ACC112 (cell line): ENCODE data around the gene NPDC1.

Experiments
- H2AFZ ChIP-seq: fragments of 200-600 bp; sonication (generic); one replicate; pipeline ENCODE4 v1.6.0; 2017; ENCODE audit warnings: antibody characterized with exemption, low read length; ENCODE audit not compliant: unreplicated experiment
- H3K27ac ChIP-seq: fragments of 200-600 bp; sonication (generic); 2 replicates; pipeline ENCODE4 v1.5.1; 2014; ENCODE audit warnings: low read depth, mild to moderate bottlenecking, antibody characterized with exemption, low read length, moderate library complexity
- H3K27me3 ChIP-seq: fragments of 200-600 bp; sonication (generic); 2 replicates; pipeline ENCODE4 v1.6.1; 2014; ENCODE audit warnings: mild to moderate bottlenecking, antibody characterized with exemption, low read length, moderate library complexity, mixed read lengths; ENCODE audit not compliant: insufficient read depth
- H3K36me3 ChIP-seq: fragments of 200-600 bp; sonication (generic); 2 replicates; pipeline ENCODE4 v1.6.1; 2016; ENCODE audit warnings: mild to moderate bottlenecking, antibody characterized with exemption, low read length, moderate library complexity, mixed read lengths; ENCODE audit not compliant: insufficient read depth
- H3K4me1 ChIP-seq: fragments of 200-600 bp; sonication (generic); one replicate; pipeline ENCODE4 v1.6.1; 2016; ENCODE audit warnings: low read length, mixed read lengths; ENCODE audit not compliant: insufficient read depth, unreplicated experiment, control insufficient read depth
- H3K4me3 ChIP-seq: fragments of 200-600 bp; sonication (generic); 2 replicates; pipeline ENCODE4 v1.5.1; 2014; ENCODE audit warnings: mild to moderate bottlenecking, low read depth, low read length
- H3K79me2 ChIP-seq: fragments of 200-600 bp; sonication (generic); one replicate; pipeline ENCODE4 v1.6.0; 2016; ENCODE audit warnings: low read length; ENCODE audit not compliant: control insufficient read depth, unreplicated experiment, insufficient read depth

The NPDC1 gene

DNA sequence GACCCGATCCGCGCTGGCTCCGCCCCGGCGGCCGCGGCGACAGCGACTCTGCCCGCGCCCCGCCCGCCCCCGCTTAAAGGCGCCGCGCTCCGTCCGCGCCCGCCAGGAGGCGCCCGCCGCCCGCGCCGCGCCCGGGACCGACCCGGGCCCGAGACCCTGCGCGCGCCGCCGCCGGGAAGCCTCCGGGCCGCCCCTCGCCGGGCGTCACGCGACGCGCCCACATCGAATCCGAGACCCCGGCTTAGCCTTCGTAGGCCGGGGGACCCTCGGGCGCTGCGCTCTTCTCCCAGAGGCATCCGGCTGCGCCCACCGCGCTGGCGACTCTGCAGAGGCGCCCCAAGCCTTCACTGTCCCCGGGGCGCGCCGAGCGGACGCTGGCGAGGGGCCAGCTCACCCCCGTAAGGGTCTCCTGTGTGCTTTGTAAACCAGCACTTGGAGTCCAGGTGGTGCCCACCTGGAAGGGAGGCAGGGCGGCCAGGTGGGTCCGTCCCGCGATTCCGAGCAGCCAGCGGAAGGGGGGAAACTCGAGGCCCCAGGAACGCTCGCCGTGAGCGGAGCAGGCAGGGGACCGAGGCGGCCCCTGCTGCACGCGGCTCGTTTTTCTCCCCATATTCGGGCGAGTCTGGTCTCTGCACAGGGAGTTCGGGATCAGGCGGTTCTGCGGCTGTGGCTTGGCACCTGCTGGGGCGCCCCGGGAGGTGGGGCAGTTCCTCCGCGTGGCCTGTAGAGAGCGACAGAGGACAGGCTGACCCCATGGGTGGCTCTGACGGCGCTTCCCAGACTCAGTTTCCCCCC is 17.5 kb downstream of the NPDC1 start:
- H3K79me2 ChIP-seq: no peaks in the 10 kb centered on the region
- no peaks in the 10 kb centered on the region for H3K36me3 ChIP-seq
- no peaks in the 10 kb centered on the region for H3K27me3 ChIP-seq
- peak overlapping the region; percentile 78 for H2AFZ ChIP-seq
- H3K4me3 ChIP-seq: peak overlapping the region; percentile 77
- H3K27ac ChIP-seq: no peak overlapping the region
- H3K4me1 ChIP-seq: peaks cover 8% of the 10 kb centered on the region

DNA sequence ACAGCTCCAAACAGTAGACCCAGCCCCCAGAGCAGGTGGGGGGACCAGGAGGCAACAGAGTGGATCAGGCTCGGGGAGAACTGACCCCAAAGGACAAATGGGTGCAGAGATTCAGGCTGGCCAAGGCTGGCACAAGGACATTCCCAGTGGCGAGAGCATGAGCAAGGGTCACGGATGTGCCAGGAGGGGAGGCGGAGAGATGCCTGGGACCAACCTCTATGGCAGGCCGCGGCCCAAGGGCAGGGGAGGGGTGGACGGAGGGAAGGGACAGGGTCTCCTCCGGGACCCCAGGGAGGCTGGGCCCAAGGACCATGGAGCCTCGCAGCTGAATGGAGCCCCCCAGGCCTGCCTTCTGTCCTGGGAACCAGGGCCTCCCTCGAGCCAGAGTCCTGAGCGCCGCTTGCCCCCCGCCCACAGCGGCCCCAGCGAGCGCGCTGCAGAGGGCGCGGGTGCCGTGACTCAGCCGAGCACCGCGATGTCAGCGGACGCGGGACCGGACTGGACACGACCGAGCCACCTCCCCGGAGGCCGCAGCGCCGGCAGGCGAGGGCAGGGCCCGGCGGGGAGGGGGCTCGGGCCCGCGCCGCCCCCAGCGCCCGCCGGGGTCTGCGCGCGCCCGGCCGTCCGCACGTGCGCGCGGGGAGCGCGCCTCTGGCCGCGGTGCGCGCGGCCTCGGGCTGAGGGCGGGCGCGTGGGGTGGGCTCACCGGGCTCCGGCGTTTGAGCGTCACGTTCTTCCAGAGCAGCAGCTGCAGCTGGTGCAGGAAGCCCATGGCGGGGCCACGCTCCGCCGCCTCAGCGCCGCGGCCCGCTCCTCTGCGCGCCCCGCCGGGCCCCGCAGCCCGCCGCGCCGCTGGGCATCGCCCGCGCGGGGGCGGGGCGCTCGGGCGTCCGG is 18.4 kb downstream of the NPDC1 start, which contains the start of gene ABCA2:
Gene ABCA2, minus strand, starts transcription at position 869 of the 894 bp plus-strand sequence. Its CDS starts 97 bp downstream, at position 772.
- Histone ChIP-seq H3K4me3 (peak within 1 kb of the TSS; percentile 77), H3K27me3 (no peaks in the 10 kb centered on the region), H3K79me2 (no peaks in the 10 kb centered on the region), H3K36me3 (no peaks in the 10 kb centered on the region), H2AFZ (peak within 1 kb of the TSS; percentile 78), H3K27ac (no peak within 1 kb of the TSS), H3K4me1 (peaks cover 8% of the 10 kb centered on the region)

- Histone ChIP-seq H3K27me3 (no peaks in the 10 kb centered on the region), H3K4me1 (peaks cover 8% of the 10 kb centered on the region), H2AFZ (no peak overlapping the region), H3K27ac (no peak overlapping the region), H3K79me2 (no peaks in the 10 kb centered on the region), H3K4me3 (peak overlapping the region; percentile 77), H3K36me3 (no peaks in the 10 kb centered on the region; the same call in 1 of the 2 replicates)
These were observed 19.1 kb downstream of the NPDC1 start for GRCh38 chr9:137026828-137027227.

- H3K4me3 ChIP-seq: no peak overlapping the region
- no peak overlapping the region for H2AFZ ChIP-seq
- no peak overlapping the region for H3K27ac ChIP-seq
- H3K79me2 ChIP-seq: no peaks in the 10 kb centered on the region
- H3K36me3 ChIP-seq: no peaks in the 10 kb centered on the region; the same call in 1 of the 2 replicates
- H3K27me3 ChIP-seq: no peaks in the 10 kb centered on the region
- H3K4me1 ChIP-seq: peaks cover 8% of the 10 kb centered on the region
These were observed 19.6 kb downstream of the NPDC1 start for GRCh38 chr9:137026384-137026783.

- no peaks in the 10 kb centered on the region for H3K27me3 ChIP-seq
- H3K27ac ChIP-seq: no peak overlapping the region
- H3K4me1 ChIP-seq: peaks cover 8% of the 10 kb centered on the region
- no peak overlapping the region for H2AFZ ChIP-seq
- no peaks in the 10 kb centered on the region; the same call in 1 of the 2 replicates for H3K36me3 ChIP-seq
- H3K4me3 ChIP-seq: no peak overlapping the region
- H3K79me2 ChIP-seq: no peaks in the 10 kb centered on the region
These were observed 20.4 kb downstream of the NPDC1 start for GRCh38 chr9:137025517-137025966.

- Histone ChIP-seq H3K27ac (no peak overlapping the region), H3K4me1 (peaks cover 8% of the 10 kb centered on the region), H3K27me3 (no peaks in the 10 kb centered on the region), H2AFZ (no peak overlapping the region), H3K4me3 (no peak overlapping the region), H3K36me3 (no peaks in the 10 kb centered on the region; the same call in 1 of the 2 replicates), H3K79me2 (no peaks in the 10 kb centered on the region)
These were observed 22.4 kb downstream of the NPDC1 start for GRCh38 chr9:137023583-137023991.

- Histone ChIP-seq H3K4me1 (peaks cover 8% of the 10 kb centered on the region), H3K36me3 (no peaks in the 10 kb centered on the region; the same call in 1 of the 2 replicates), H3K4me3 (no peak overlapping the region), H3K27ac (no peak overlapping the region), H3K27me3 (no peaks in the 10 kb centered on the region), H3K79me2 (no peaks in the 10 kb centered on the region), H2AFZ (no peak overlapping the region)
These were observed 22.8 kb downstream of the NPDC1 start for GRCh38 chr9:137023157-137023556.

DNA sequence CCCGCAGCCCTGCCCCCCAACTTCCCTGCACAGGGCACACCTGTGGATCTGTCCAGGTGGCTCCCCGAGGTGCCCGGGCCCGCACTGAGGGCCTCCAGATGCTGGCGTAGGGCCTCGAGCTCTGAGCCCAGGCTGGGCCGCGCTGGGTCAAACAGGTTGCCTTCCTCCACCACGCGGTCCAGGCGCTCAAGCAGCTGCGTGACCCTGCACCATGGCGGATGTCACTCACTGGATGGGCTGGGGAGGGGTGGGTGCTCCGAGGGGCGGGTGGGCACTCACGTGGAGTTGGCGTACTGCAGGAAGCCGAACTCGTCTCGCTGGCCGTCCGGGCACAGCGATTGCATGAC is 23.3 kb downstream of the NPDC1 start:
- Histone ChIP-seq H3K4me1 (peaks cover 8% of the 10 kb centered on the region), H3K27ac (no peak overlapping the region), H3K36me3 (peaks cover 5% of the 10 kb centered on the region; the same call in 1 of the 2 replicates), H2AFZ (no peak overlapping the region), H3K79me2 (no peaks in the 10 kb centered on the region), H3K4me3 (no peak overlapping the region), H3K27me3 (no peaks in the 10 kb centered on the region)

GRCh38 chr9:137021979-137022661 is 23.9 kb downstream of the NPDC1 start:
- no peak overlapping the region for H3K4me3 ChIP-seq
- H3K27ac ChIP-seq: no peak overlapping the region
- H3K79me2 ChIP-seq: no peaks in the 10 kb centered on the region
- no peak overlapping the region for H2AFZ ChIP-seq
- no peaks in the 10 kb centered on the region for H3K27me3 ChIP-seq
- peaks cover 10% of the 10 kb centered on the region; the same call in 1 of the 2 replicates for H3K36me3 ChIP-seq
- peaks cover 4% of the 10 kb centered on the region for H3K4me1 ChIP-seq

DNA sequence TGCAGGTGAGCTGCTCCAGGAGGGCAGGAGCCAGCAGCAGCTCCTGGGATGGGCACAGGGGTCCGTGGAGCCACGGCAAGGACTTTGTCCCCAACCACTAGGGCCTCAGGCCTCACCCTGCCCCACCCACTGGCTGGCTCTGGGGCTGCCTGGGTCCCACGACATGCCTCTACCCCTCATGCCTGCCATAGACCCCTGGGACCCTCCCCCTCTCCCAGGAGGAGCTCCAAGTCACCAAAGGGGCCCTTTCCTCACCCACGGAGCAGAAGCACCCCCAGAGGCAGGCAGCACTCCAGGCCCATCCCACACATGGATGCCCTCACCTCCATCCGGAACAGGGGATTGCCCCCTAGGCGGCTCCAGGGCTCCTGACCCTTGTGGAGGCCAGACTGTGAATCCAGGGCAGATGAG is 24.4 kb downstream of the NPDC1 start:
- no peaks in the 10 kb centered on the region for H3K4me1 ChIP-seq
- no peak overlapping the region for H3K27ac ChIP-seq

More for the DNA sequence above, 24.4 kb downstream of the NPDC1 start:
- H3K79me2 ChIP-seq: no peaks in the 10 kb centered on the region
- no peak overlapping the region for H3K4me3 ChIP-seq
- no peaks in the 10 kb centered on the region for H3K27me3 ChIP-seq
- H2AFZ ChIP-seq: no peak overlapping the region
- H3K36me3 ChIP-seq: peaks cover 15% of the 10 kb centered on the region; the same call in 1 of the 2 replicates
